ENCODE results near the gene ATRX.

Gene ATRX

GRCh38 chrX:77638397-77638796 lies 147.6 kb downstream of the ATRX start:
- H3K9me3 ChIP-seq (ENCODE audit: insufficient read depth, low read length, severe bottlenecking) = no peaks in the 10 kb centered on the region
- H3K79me2 ChIP-seq (ENCODE audit: insufficient read depth, low read length) = peaks cover 5% of the 10 kb centered on the region
- DNase-seq (no peak), ATAC-seq (ENCODE audit: insufficient read depth, low read depth) (no peak)
- no peaks in the 10 kb centered on the region for H3K4me1 ChIP-seq (ENCODE audit: insufficient read depth, low read length)
- H4K20me1 ChIP-seq (ENCODE audit: insufficient read depth, low read length) = no peaks in the 10 kb centered on the region
- H3K27ac ChIP-seq (ENCODE audit: low read length) = no peak overlapping the region
- peaks cover 46% of the 10 kb centered on the region for H3K36me3 ChIP-seq (ENCODE audit: insufficient read depth, low read length)
- TF ChIP-seq, protein P1, sequence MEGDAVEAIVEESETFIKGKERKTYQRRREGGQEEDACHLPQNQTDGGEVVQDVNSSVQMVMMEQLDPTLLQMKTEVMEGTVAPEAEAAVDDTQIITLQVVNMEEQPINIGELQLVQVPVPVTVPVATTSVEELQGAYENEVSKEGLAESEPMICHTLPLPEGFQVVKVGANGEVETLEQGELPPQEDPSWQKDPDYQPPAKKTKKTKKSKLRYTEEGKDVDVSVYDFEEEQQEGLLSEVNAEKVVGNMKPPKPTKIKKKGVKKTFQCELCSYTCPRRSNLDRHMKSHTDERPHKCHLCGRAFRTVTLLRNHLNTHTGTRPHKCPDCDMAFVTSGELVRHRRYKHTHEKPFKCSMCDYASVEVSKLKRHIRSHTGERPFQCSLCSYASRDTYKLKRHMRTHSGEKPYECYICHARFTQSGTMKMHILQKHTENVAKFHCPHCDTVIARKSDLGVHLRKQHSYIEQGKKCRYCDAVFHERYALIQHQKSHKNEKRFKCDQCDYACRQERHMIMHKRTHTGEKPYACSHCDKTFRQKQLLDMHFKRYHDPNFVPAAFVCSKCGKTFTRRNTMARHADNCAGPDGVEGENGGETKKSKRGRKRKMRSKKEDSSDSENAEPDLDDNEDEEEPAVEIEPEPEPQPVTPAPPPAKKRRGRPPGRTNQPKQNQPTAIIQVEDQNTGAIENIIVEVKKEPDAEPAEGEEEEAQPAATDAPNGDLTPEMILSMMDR (IDR thresholded peaks at IDR 0.05; ENCODE audit: borderline replicate concordance, extremely low read depth, low read length, poor library complexity, severe bottlenecking) = no peak
- no peak for TF ChIP-seq EZH2 (IDR thresholded peaks at IDR 0.05; ENCODE audit: borderline replicate concordance, low read depth, low read length, severe bottlenecking)
- no peaks in the 10 kb centered on the region for H3K27me3 ChIP-seq (ENCODE audit: insufficient read depth, low read length, poor library complexity)
- H3K4me2 ChIP-seq (ENCODE audit: insufficient read depth, low read length) = no peak overlapping the region
- H3K4me3 ChIP-seq (ENCODE audit: low read depth in 1 of 2, low read length in 2 of 2) = no peak overlapping the region
- no peak overlapping the region for H2AFZ ChIP-seq (ENCODE audit: low read depth, low read length)
- H3K9ac ChIP-seq (ENCODE audit: low read depth, low read length) = no peak overlapping the region

- H3K9ac ChIP-seq (ENCODE audit: low read depth, low read length) = no peak overlapping the region
- H3K79me2 ChIP-seq (ENCODE audit: insufficient read depth, low read length) = peaks cover 2% of the 10 kb centered on the region
- H4K20me1 ChIP-seq (ENCODE audit: insufficient read depth, low read length) = no peaks in the 10 kb centered on the region
- H3K9me3 ChIP-seq (ENCODE audit: insufficient read depth, low read length, severe bottlenecking) = no peaks in the 10 kb centered on the region
- no peaks in the 10 kb centered on the region for H3K27me3 ChIP-seq (ENCODE audit: insufficient read depth, low read length, poor library complexity)
- TF ChIP-seq, protein P1 (IDR thresholded peaks at IDR 0.05; ENCODE audit: borderline replicate concordance, extremely low read depth, low read length, poor library complexity, severe bottlenecking) = no peak
- TF ChIP-seq EZH2 (IDR thresholded peaks at IDR 0.05; ENCODE audit: borderline replicate concordance, low read depth, low read length, severe bottlenecking) = no peak
- no peak overlapping the region for H3K4me3 ChIP-seq (ENCODE audit: low read depth in 1 of 2, low read length in 2 of 2)
- no peaks in the 10 kb centered on the region for H3K4me1 ChIP-seq (ENCODE audit: insufficient read depth, low read length)
- H3K36me3 ChIP-seq (ENCODE audit: insufficient read depth, low read length) = peaks cover 53% of the 10 kb centered on the region
- DNase-seq (no peak), ATAC-seq (ENCODE audit: insufficient read depth, low read depth) (no peak)
- H2AFZ ChIP-seq (ENCODE audit: low read depth, low read length) = no peak overlapping the region
- H3K4me2 ChIP-seq (ENCODE audit: insufficient read depth, low read length) = no peak overlapping the region
- no peak overlapping the region for H3K27ac ChIP-seq (ENCODE audit: low read length)
These were observed 150.6 kb downstream of the ATRX start for GRCh38 chrX:77635373-77635772.

DNA sequence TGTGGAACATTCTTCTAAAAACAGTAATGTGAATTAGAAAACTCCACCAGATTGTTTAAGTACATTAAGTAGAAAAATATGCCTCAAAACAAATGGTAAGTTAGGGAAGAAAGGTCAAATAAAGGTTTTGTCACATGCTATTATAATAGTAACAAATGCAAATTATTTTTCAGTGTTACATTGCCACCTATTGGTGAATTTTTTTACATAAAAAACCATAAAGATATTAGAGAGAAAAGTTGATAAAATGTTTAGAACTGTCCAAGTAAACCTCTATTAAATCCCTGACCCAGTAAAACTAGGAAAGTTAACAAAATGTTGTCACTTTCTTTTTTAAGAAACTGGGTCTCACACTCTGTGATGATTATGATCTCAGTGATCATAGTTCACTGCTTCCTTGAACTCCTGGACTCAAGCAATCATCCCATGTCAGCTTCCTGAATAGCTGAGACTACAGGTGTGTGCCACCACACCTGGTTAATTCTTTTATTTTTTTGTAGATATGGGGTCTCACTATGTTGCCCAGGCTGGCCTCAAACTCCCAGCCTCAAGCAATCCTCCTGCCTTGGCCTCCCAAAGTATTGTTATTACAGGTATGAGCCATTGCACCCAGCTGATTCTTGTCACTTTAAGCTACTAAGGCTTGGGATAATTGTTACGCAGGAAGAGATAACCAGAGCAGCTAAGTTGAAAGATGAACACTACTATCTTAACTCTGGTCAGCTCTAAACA lies 157.6 kb downstream of the ATRX start:
- H4K20me1 ChIP-seq (ENCODE audit: insufficient read depth, low read length) = no peaks in the 10 kb centered on the region
- ATAC-seq (ENCODE audit: insufficient read depth, low read depth) (no peak), DNase-seq (no peak)
- no peaks in the 10 kb centered on the region for H3K27me3 ChIP-seq (ENCODE audit: insufficient read depth, low read length, poor library complexity)
- no peak overlapping the region for H3K27ac ChIP-seq (ENCODE audit: low read length)
- no peak for TF ChIP-seq EZH2 (IDR thresholded peaks at IDR 0.05; ENCODE audit: borderline replicate concordance, low read depth, low read length, severe bottlenecking)
- TF ChIP-seq, protein P1 (IDR thresholded peaks at IDR 0.05; ENCODE audit: borderline replicate concordance, extremely low read depth, low read length, poor library complexity, severe bottlenecking) = no peak
- no peak overlapping the region for H3K4me3 ChIP-seq (ENCODE audit: low read depth in 1 of 2, low read length in 2 of 2)
- H3K36me3 ChIP-seq (ENCODE audit: insufficient read depth, low read length) = peaks cover 28% of the 10 kb centered on the region; the same call in 1 of the 2 replicates
- H3K79me2 ChIP-seq (ENCODE audit: insufficient read depth, low read length) = peaks cover 4% of the 10 kb centered on the region; the same call in 1 of the 2 replicates
- H3K9me3 ChIP-seq (ENCODE audit: insufficient read depth, low read length, severe bottlenecking) = no peaks in the 10 kb centered on the region
- no peak overlapping the region for H3K9ac ChIP-seq (ENCODE audit: low read depth, low read length)
- H3K4me2 ChIP-seq (ENCODE audit: insufficient read depth, low read length) = no peak overlapping the region
- no peaks in the 10 kb centered on the region for H3K4me1 ChIP-seq (ENCODE audit: insufficient read depth, low read length)
- H2AFZ ChIP-seq (ENCODE audit: low read depth, low read length) = no peak overlapping the region

Data from DND-41 (cell line).